HEK293T (cell line): ENCODE measurements around the gene PDXK.
"Not testable (repeated sequence)": the region's sequence is repeated elsewhere in the genome, so short reads cannot be mapped to it uniquely, and the experiment has no call there.

Experiments used
- CTCF ChIA-PET: fragments of 350-600 bp; formaldehyde crosslinking; extraction: SDS; loops from one replicate; lab custom pipeline; 2021; ENCODE audit warnings: antibody characterized with exemption, inconsistent platforms; lab: Yijun Ruan, JAX
- POLR2A ChIA-PET: fragments of 350-600 bp; formaldehyde crosslinking; extraction: SDS; loops from one replicate; lab custom pipeline; 2020; ENCODE audit warnings: antibody characterized with exemption, inconsistent platforms; lab: Yijun Ruan, JAX
- DNase-seq: peaks from one replicate; pipeline ENCODE4 v3.0.0; 2012; ENCODE audit warnings: mixed read lengths; ENCODE audit errors: extremely low spot score
- ARNT ChIP-seq: fragments of 450-650 bp; IDR thresholded peaks from 2 replicates; pipeline ENCODE4 v1.6.1; 2017; ENCODE audit warnings: mild to moderate bottlenecking
- BHLHE40 ChIP-seq: fragments of 450-650 bp; IDR thresholded peaks from 2 replicates; pipeline ENCODE4 v1.6.1; 2016; ENCODE audit warnings: mild to moderate bottlenecking, moderate library complexity, borderline replicate concordance
- CTBP1 ChIP-seq: fragments of 450-650 bp; IDR thresholded peaks from 2 replicates; pipeline ENCODE4 v1.6.1; 2016; ENCODE audit warnings: borderline replicate concordance
- ELF4 ChIP-seq: fragments of 450-650 bp; IDR thresholded peaks from 2 replicates; pipeline ENCODE4 v1.6.1; 2017; ENCODE audit warnings: antibody characterized with exemption
- FOXA1 ChIP-seq: fragments of 450-650 bp; IDR thresholded peaks from 2 replicates; pipeline ENCODE4 v1.6.1; 2016; ENCODE audit warnings: mild to moderate bottlenecking
- FOXK2 ChIP-seq: fragments of 450-650 bp; IDR thresholded peaks from 2 replicates; pipeline ENCODE4 v1.6.1; 2016; ENCODE audit warnings: mild to moderate bottlenecking
- FOXM1 ChIP-seq: fragments of 450-650 bp; IDR thresholded peaks from 2 replicates; pipeline ENCODE4 v1.6.1; 2017; ENCODE audit warnings: mild to moderate bottlenecking, borderline replicate concordance
- HDGF ChIP-seq: fragments of 450-650 bp; IDR thresholded peaks from 2 replicates; pipeline ENCODE4 v1.6.1; 2017; ENCODE audit warnings: antibody characterized with exemption, borderline replicate concordance
- L3MBTL2 ChIP-seq: fragments of 450-650 bp; conservative IDR thresholded peaks from 2 replicates; pipeline ENCODE4 v1.6.1; 2016; ENCODE audit warnings: mild to moderate bottlenecking
- LEF1 ChIP-seq: fragments of 450-650 bp; IDR thresholded peaks from 2 replicates; pipeline ENCODE4 v1.6.1; 2017; ENCODE audit warnings: mild to moderate bottlenecking, borderline replicate concordance
- NFRKB ChIP-seq: fragments of 450-650 bp; IDR thresholded peaks from 2 replicates; pipeline ENCODE4 v1.6.1; 2016; ENCODE audit warnings: mild to moderate bottlenecking, moderate library complexity
- PKNOX1 ChIP-seq: fragments of 450-650 bp; IDR thresholded peaks from 2 replicates; pipeline ENCODE4 v1.6.1; 2016
- SP1 ChIP-seq: fragments of 450-650 bp; IDR thresholded peaks from 2 replicates; pipeline ENCODE4 v1.6.1; 2017
- SUZ12 ChIP-seq: fragments of 450-650 bp; IDR thresholded peaks from 2 replicates; pipeline ENCODE4 v1.6.1; 2016; ENCODE audit warnings: mild to moderate bottlenecking
- TARDBP ChIP-seq: fragments of 450-650 bp; IDR thresholded peaks from 2 replicates; pipeline ENCODE4 v1.6.1; 2016
- ZNF384 ChIP-seq: fragments of 450-650 bp; IDR thresholded peaks from 2 replicates; pipeline ENCODE4 v1.6.1; 2016

The PDXK gene

GRCh38 chr21:43694437-43695079 is 24.4 kb upstream of the PDXK start:
- ChIA-PET POLR2A (no interaction called here), CTCF (no interaction called here)
- no peak for TF ChIP-seq SP1
- no peak for TF ChIP-seq ZNF384
- TF ChIP-seq CTBP1: no peak
- no peak for TF ChIP-seq ARNT
- no peak for TF ChIP-seq NFRKB
- no peak for TF ChIP-seq FOXA1
- TF ChIP-seq TARDBP: no peak
- TF ChIP-seq HDGF: no peak
- no peak for TF ChIP-seq SUZ12
- TF ChIP-seq FOXK2: no peak
- TF ChIP-seq L3MBTL2: no peak
- TF ChIP-seq BHLHE40: no peak
- TF ChIP-seq PKNOX1: no peak
- no peak for TF ChIP-seq FOXM1
- no peak for TF ChIP-seq ELF4
- TF ChIP-seq LEF1: no peak
- no peak for DNase-seq

GRCh38 chr21:43696214-43696613 is 22.7 kb upstream of the PDXK start:
- DNase-seq: no peak
- ChIA-PET CTCF (no interaction called here), POLR2A (no interaction called here)
- TF ChIP-seq FOXK2 (no peak), LEF1 (no peak), TARDBP (no peak), CTBP1 (no peak), FOXA1 (no peak), HDGF (no peak), L3MBTL2 (no peak), FOXM1 (no peak), SUZ12 (no peak)

GRCh38 chr21:43697758-43698643 is 20.9 kb upstream of the PDXK start:
- no peak for DNase-seq
- ChIA-PET POLR2A (no interaction called here), CTCF (no interaction called here)
- TF ChIP-seq TARDBP: no peak
- no peak for TF ChIP-seq CTBP1
- no peak for TF ChIP-seq L3MBTL2
- no peak for TF ChIP-seq FOXM1
- TF ChIP-seq ZNF384: no peak
- no peak for TF ChIP-seq FOXA1
- TF ChIP-seq LEF1: no peak

- DNase-seq, CTCF ChIA-PET, POLR2A ChIA-PET: not testable (repeated sequence)
These were observed 19.5 kb upstream of the PDXK start for GRCh38 chr21:43699492-43699777.

- no peak for DNase-seq
- ChIA-PET CTCF (no interaction called here), POLR2A (no interaction called here)
- TF ChIP-seq L3MBTL2 (no peak), PKNOX1 (peak; percentile 67)
These were observed 18.9 kb upstream of the PDXK start for GRCh38 chr21:43699933-43700599.

- CTCF ChIA-PET: no interaction called here
- DNase-seq: no peak
- POLR2A ChIA-PET: interaction anchor here (1.6 kb wide), 1 partner anchor 26 kb away, joined by 3 read pairs; no protein-coding TSS in a partner anchor
- TF ChIP-seq LEF1: no peak
- TF ChIP-seq SP1: no peak
- no peak for TF ChIP-seq PKNOX1
- no peak for TF ChIP-seq FOXK2
These were observed 16.8 kb upstream of the PDXK start for GRCh38 chr21:43701936-43702784.
